IgD-negative memory B cell (primary cell): Measurements from ENCODE around the gene LRRC30. TPM values are rescaled to one million over a fixed set of nuclear protein-coding genes. Genes with fewer than 3 reads are reported as not detected.
"Not testable (repeated sequence)": the region's sequence is repeated elsewhere in the genome, so short reads cannot be mapped to it uniquely, and the experiment has no call there.

ENCODE experiments used
- H3K27ac Mint-ChIP-seq, 3 donors: one replicate each; pipeline ENCODE4 v1.8.0; 2020 to 2022; ENCODE audit warnings: mild to moderate bottlenecking in 3 of 3, mixed read lengths in 3 of 3, moderate library complexity in 1 of 3
- H3K27me3 Mint-ChIP-seq: one replicate; pipeline ENCODE4 v1.8.0; 2021; ENCODE audit warnings: mixed read lengths
- H3K36me3 Mint-ChIP-seq: one replicate; pipeline ENCODE4 v1.8.0; 2020; ENCODE audit warnings: mild to moderate bottlenecking, mixed read lengths
- H3K4me1 Mint-ChIP-seq, 3 donors: one replicate each; pipeline ENCODE4 v1.8.0; 2020 to 2022; ENCODE audit warnings: mixed read lengths in 3 of 3, mild to moderate bottlenecking in 1 of 3
- H3K4me3 Mint-ChIP-seq, 4 donors: one replicate each; pipeline ENCODE4 v1.8.0; 2020 to 2022; ENCODE audit warnings: mild to moderate bottlenecking in 4 of 4, mixed read lengths in 4 of 4, moderate library complexity in 3 of 4
- H3K9me3 Mint-ChIP-seq, 3 donors: one replicate each; pipeline ENCODE4 v1.8.0; 2020 to 2021; ENCODE audit warnings: mixed read lengths in 3 of 3, mild to moderate bottlenecking in 1 of 3
- polyA plus RNA-seq: library from polyadenylated mRNA; unstranded; fragments of 300-500 nt; fragmentation: Illumina TruSeq; gene quantifications from one replicate; pipeline ENCODE4 v1.2.3, GENCODE V29; 2021

Gene LRRC30
- polyA plus RNA-seq: not detected

DNA sequence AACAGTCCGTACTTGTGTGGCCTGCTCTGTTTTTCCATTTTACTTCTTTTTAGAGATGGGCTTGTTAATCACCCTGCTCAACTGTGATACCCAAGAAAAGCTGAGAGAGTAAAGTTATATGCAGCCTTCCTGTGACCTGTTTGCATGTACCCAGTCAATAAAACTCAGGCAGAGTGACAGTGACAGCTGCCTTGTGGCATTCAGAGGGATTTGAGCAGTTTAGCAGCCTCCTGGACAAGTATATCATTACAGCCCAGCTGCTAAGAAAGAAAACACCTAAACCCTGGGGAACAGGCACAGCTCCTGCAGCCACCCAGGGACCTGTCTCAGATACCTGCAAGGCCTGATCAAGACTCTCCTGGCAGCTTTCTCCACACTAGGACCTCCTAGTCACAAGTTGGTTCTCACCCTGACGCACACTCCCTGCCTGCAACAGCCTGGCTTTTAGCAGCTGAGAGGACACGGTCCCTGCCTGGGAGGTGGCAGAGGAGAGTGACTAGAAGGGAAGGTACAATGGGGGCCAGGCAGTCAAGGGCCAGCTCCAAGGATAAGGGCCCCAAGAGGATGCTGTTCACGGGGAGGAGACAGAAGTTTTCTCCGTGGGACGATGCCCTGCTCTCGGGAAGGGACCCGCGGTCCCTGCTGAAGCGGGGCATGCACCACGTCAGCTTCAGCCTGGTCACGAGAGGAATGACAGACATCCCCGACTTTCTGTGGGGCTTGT is at the start of gene LRRC30:
LRRC30 (plus strand) TSS at position 464 of the 724 bp plus-strand sequence; CDS start at position 514, 50 bp downstream.
- H3K36me3 Mint-ChIP-seq: peaks cover 1% of the 10 kb centered on the region
- no peaks in the 10 kb centered on the region for H3K27me3 Mint-ChIP-seq
- peaks cover 0 to 5% (median 0%) of the 10 kb centered on the region in 3 donors for H3K9me3 Mint-ChIP-seq
- no peaks in the 10 kb centered on the region for H3K4me1 Mint-ChIP-seq
- H3K4me3 Mint-ChIP-seq: no peak within 1 kb of the TSS
- no peak within 1 kb of the TSS for H3K27ac Mint-ChIP-seq

DNA sequence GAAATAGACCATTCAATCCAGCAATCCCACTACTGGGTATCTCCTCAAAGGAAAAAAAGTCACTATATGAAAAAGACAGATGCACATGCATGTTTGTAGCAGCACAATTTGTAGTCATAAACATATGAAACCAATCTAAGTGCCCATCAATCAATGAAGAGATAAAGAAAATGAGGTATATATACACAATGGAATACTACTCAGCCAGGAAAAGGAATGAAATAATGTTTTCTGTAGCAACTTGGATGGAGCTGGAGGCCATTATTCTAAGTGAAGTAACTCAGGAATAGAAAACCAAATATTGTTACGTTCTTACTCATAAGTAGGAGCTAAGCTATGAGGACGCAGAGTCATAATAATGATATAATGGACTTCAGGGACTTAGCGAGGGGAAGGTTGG is 45.2 kb upstream of the LRRC30 start:
- Mint-ChIP-seq H3K36me3 (no peaks in the 10 kb centered on the region), H3K4me3 (no peak overlapping the region), H3K27me3 (no peaks in the 10 kb centered on the region), H3K4me1 (no peaks in the 10 kb centered on the region), H3K27ac (no peak overlapping the region), H3K9me3 (peaks cover 6 to 14% (median 6%) of the 10 kb centered on the region in 3 donors)

DNA sequence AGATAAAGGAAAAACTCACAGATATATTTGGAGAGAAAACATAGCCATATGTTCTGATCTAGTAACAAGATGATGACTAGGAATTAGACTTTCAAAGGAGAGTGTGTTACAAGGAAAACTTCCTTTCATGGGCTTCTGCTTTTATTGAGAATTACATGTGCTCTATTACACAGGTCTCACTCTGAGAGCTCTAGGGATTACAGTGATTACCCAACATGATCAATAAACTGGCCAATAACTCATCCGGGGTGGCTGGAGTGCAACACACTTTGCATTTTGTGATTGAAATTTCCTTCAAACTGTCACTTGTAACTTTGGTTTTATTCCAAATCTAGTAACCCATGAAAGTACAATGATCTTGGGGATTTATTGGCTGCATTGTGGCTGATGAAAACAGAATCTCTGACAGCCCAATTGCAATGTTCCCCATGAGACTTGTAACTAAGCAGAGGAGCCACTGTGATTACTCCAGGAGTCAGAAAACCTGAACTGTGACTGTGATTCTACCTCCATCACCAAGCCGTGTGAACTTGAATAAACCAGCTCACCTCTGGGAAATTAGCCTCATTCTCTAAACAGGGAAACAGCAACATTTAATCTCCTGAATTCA is 40.2 kb upstream of the LRRC30 start:
- Mint-ChIP-seq H3K27ac (no peak overlapping the region), H3K9me3 (peaks cover 1 to 6% (median 5%) of the 10 kb centered on the region in 3 donors), H3K4me1 (no peaks in the 10 kb centered on the region), H3K4me3 (no peak overlapping the region), H3K27me3 (no peaks in the 10 kb centered on the region), H3K36me3 (no peaks in the 10 kb centered on the region)

DNA sequence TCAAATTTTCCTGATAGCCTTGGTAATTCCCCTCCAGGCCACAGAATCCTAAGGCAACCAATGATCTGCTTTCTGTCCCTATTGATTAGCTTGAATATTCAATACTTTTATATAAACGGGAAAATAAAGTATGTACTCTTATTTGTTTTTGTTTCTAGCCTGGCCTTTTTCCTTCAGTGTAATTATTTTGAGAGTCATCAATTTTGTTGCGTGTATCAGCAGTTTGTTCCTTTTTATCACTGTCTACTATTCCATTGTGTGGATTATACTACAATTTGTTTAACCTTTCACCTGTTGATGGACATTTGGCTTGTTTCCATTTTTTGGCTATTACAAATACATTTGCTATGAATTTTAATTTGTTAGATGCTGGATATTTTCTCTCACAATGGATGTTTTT is 39.2 kb upstream of the LRRC30 start:
- Mint-ChIP-seq H3K36me3 (no peaks in the 10 kb centered on the region), H3K27me3 (no peaks in the 10 kb centered on the region), H3K9me3 (peaks cover 0 to 1% (median 1%) of the 10 kb centered on the region in 3 donors), H3K4me1 (no peaks in the 10 kb centered on the region), H3K4me3 (no peak overlapping the region), H3K27ac (no peak overlapping the region)

DNA sequence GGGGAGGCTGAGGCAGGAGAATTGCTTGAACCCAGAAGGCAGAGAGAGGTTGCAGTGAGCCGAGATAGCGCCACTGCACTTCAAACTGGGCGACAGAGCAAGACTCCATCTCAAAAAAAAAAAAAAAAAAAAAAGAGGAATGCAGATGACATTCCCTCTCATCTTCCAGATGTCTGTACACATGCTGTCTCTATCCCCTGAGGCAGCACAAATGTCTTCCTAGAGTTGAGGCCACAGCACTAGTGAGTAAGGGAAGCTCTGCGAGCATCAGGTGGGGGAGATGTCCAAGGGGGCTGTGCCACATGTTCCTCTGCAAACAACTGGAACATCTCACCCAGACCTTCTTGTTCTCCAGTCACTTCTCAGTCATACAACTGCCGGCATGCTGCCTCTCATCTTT is 35.6 kb upstream of the LRRC30 start:
- no peaks in the 10 kb centered on the region for H3K36me3 Mint-ChIP-seq
- H3K4me3 Mint-ChIP-seq: no peak overlapping the region
- H3K27me3 Mint-ChIP-seq: no peaks in the 10 kb centered on the region
- no peaks in the 10 kb centered on the region for H3K4me1 Mint-ChIP-seq
- peaks cover 0 to 5% (median 4%) of the 10 kb centered on the region in 3 donors for H3K9me3 Mint-ChIP-seq
- H3K27ac Mint-ChIP-seq: no peak overlapping the region

DNA sequence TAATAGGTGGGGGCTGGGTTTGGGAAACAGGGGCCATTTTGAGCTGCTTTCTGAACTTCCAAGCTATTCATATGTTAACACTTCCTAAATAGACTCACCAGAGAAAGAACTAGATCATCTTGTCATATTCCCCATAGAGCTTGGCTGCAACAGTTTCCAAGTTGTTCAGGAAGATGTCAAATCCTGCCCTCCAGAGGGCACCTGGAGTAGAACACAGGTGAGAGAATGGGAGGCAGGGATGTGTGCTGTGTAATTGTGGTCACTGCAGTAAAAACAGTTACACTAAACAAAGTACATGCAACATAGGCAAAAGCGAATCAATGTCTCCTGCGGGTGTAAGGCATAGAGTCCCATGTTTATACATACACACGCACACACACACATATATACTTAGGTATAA is 34.5 kb upstream of the LRRC30 start:
- Mint-ChIP-seq H3K36me3 (no peaks in the 10 kb centered on the region), H3K4me1 (no peaks in the 10 kb centered on the region), H3K9me3 (peaks cover 0 to 5% (median 4%) of the 10 kb centered on the region in 3 donors), H3K27me3 (no peaks in the 10 kb centered on the region), H3K4me3 (no peak overlapping the region), H3K27ac (no peak overlapping the region)

DNA sequence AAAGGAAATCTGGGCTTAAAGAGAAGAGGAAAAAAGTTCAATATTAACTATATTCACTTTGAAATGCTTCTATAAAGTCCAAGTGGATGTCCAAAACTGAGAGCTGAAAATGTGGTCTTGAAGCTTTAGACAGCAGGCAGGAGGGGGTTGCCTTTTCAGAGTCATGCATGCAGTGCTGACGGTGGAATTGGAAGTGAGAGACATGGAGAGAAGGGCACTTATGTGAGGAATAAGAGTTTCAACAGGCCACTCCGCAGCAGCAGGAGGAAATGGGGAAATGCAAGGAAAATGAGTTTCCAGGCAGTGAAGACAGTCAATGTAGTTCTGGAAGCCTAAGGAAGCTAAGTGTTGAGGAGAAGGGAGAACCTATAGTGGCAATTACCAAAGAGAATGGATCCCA is 33.0 kb upstream of the LRRC30 start:
- H3K4me1 Mint-ChIP-seq: no peaks in the 10 kb centered on the region

DNA sequence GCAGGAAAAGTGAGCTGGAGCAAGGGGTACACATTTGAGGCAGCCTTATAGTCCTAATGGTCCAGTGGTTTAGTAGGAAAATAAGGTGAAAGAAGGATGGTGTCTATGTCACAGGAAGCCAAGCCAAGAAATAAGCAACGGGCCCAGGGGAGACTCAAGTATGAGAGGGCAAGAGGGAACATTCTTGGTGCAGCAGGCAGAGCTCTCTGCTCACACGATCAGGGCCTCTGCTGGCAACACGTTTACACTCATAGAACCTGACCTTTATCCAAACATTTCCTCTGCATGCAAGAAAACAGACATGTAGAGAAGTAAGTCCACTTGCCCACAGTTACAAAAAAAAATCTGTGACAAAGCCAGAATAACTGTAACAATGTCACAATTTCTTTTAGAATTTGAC is 32.6 kb upstream of the LRRC30 start:
- Mint-ChIP-seq H3K36me3 (no peaks in the 10 kb centered on the region), H3K9me3 (peaks cover 0 to 5% (median 4%) of the 10 kb centered on the region in 3 donors), H3K27me3 (no peaks in the 10 kb centered on the region), H3K4me3 (no peak overlapping the region), H3K4me1 (no peaks in the 10 kb centered on the region), H3K27ac (no peak overlapping the region)

More for the DNA sequence above, 33.0 kb upstream of the LRRC30 start:
- Mint-ChIP-seq H3K36me3 (no peaks in the 10 kb centered on the region), H3K4me3 (no peak overlapping the region), H3K27me3 (no peaks in the 10 kb centered on the region), H3K27ac (no peak overlapping the region), H3K9me3 (peaks cover 0 to 5% (median 4%) of the 10 kb centered on the region in 3 donors)

DNA sequence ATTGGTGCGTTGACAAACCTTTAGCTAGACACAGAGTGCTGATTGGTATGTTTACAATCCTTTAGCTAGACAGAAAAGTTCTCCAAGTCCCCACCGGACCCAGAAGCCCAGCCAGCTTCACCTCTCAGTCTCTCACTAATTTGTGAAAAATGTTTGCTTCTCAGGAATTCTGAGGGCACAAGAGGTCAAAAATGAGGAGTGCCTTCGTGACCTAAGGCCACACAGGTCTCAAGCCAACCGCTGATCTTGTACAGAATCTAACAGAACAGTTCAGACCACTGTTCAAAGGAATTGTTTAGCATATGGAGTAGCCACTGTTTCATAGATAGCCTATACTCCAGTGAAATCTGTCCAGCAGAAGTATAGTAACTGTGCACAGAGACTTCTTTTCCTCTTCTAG is 29.8 kb upstream of the LRRC30 start:
- Mint-ChIP-seq H3K4me1 (no peaks in the 10 kb centered on the region), H3K27ac (no peak overlapping the region), H3K4me3 (no peak overlapping the region), H3K9me3 (peaks cover 0 to 4% (median 3%) of the 10 kb centered on the region in 3 donors), H3K36me3 (no peaks in the 10 kb centered on the region), H3K27me3 (no peaks in the 10 kb centered on the region)

DNA sequence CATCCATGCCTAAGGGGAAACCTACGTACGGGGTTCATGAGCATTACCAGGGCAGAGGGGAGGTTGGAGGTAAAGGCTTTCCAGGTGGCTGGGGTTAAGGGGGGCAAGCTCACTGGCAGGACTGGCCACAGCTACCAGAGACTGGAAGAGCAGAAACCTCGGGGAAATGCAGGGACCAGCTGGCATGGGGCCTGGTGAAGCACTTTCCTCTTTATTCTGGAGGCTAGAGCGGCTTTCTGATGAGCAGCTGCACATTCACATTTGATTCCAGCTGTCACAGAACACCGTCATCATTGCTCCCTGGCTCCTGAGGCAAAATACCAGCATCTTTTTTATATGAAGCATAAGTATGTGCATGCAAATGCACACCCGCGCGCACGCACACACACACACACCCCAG is 28.7 kb upstream of the LRRC30 start:
- H3K9me3 Mint-ChIP-seq: peaks cover 0 to 3% (median 0%) of the 10 kb centered on the region in 3 donors
- no peak overlapping the region for H3K4me3 Mint-ChIP-seq
- H3K4me1 Mint-ChIP-seq: no peaks in the 10 kb centered on the region
- no peaks in the 10 kb centered on the region for H3K27me3 Mint-ChIP-seq
- H3K36me3 Mint-ChIP-seq: no peaks in the 10 kb centered on the region
- no peak overlapping the region for H3K27ac Mint-ChIP-seq

DNA sequence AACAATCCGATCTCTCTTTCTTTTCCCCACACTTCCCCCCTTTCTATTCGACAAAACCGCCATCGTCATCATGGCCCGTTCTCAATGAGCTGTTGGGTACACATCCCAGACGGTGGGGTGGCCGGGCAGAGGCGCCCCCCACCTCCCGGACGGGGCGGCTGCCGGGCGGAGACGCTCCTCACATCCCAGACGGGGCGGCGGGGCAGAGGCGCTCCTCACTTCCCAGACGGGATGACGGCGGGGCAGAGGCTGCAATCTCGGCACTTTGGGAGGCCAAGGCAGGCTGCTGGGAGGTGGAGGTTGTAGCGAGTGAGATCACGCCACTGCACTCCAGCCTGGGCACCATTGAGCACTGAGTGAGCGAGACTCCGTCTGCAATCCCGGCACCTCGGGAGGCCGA is 27.3 kb upstream of the LRRC30 start:
- H3K4me1 Mint-ChIP-seq, H3K27me3 Mint-ChIP-seq, H3K9me3 Mint-ChIP-seq, H3K4me3 Mint-ChIP-seq, H3K27ac Mint-ChIP-seq, H3K36me3 Mint-ChIP-seq: not testable (repeated sequence)

DNA sequence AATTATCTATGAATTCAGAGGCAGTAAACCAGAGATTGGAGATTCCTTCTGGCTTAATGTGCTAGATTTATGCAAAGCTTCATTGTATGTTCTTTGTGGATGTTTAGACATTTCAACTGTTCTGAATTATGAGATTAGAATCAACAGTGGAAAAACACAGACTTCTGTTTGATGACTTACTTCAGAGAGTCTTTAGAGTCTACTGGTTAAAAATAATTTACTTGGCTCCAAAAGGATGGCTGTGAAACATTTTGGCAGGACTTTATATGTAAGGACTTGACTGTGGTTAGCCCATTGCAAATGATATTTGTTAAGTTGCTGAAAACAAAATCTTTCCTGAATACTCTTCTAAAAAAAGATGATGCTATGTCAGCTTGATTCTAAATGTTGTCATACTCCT is 25.5 kb upstream of the LRRC30 start:
- no peak overlapping the region for H3K4me3 Mint-ChIP-seq
- H3K9me3 Mint-ChIP-seq: no peaks in the 10 kb centered on the region
- H3K27me3 Mint-ChIP-seq: no peaks in the 10 kb centered on the region
- H3K4me1 Mint-ChIP-seq: no peaks in the 10 kb centered on the region
- no peaks in the 10 kb centered on the region for H3K36me3 Mint-ChIP-seq
- no peak overlapping the region for H3K27ac Mint-ChIP-seq

DNA sequence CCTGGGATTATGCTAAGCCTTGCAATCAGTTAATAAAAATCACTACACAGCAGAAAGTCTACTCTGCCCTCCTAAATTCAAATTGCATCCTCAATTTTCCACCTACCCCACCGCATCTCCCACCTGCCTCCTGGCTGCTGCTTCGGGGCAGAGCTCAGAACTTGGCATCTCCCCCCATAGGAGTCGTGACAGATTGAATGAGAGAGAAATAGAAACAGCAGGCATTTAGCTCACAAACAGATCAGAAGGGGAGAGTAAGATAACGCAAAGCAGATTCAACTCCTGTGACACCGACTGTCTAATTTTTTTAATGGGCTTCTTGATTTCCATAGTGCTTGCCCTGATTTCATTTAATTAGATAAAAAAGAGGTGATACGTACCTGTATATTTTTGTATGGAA is 24.7 kb upstream of the LRRC30 start:
- Mint-ChIP-seq H3K27ac (no peak overlapping the region), H3K27me3 (no peaks in the 10 kb centered on the region), H3K4me1 (no peaks in the 10 kb centered on the region), H3K4me3 (no peak overlapping the region), H3K9me3 (no peaks in the 10 kb centered on the region), H3K36me3 (no peaks in the 10 kb centered on the region)

DNA sequence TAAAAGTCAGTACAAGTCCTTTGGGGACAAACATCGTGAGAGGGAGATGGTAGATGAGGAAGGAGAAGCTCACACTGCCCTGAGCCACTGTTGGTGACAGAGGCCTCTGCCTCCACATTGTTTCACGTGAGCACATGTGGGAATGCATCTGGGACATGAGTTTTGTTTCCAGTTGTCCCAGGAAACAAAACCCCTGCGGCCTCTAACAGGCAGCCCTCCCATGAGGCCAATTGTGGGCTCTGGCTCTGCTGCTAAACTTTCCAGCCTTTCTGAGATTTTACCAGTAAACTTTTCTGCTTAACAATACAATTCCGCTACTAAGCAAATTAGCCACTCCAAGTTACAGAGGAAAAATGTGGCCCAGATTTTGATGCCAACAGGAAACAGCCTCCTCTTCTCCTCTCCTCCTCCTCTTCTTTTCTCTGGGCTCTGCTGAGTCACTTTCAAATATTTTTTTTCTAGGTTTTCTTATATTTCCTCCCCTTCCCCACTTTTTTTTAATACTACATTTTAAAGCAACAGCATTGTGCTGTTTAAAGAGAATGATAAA is 23.4 kb upstream of the LRRC30 start:
- Mint-ChIP-seq H3K27ac (no peak overlapping the region), H3K4me1 (no peaks in the 10 kb centered on the region)

DNA sequence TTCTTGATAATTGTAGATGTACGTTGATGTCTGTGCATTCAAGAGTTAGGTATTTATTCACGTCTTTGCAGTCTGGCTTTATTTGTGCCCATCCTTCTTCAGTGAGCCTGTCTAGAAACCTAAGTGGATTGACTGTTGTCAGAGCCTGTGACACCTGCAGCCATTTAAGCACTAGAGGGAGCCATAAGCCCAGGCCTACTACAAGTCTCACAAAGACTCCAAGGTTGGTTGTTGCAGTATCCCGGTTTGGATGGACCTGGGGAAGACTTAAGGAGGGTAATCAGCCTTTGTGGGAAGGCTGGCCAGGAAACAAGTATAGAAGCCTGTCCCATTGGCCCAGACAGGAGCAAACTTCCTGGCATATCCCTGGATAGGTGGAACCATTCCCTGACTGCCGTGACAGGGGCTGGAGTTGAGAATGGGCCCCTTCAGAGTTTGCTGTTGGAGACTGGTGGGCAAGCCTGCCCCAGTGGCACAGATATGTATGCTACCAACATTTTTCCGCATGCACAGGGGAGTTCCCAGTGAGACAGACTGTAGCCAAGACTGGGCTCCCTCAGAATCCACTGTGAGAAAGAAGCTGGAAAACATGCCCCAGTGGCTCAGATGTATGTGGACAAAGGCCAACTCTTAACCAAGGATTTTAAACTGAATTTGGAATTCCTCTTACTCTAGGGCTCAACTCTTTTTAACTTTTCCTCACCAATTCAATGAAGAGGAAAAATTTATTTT is 9.3 kb upstream of the LRRC30 start:
- H3K27me3 Mint-ChIP-seq: no peaks in the 10 kb centered on the region
- H3K27ac Mint-ChIP-seq: no peak overlapping the region
- no peaks in the 10 kb centered on the region for H3K4me1 Mint-ChIP-seq
- peaks cover 3% of the 10 kb centered on the region for H3K36me3 Mint-ChIP-seq
- peaks cover 0 to 9% (median 0%) of the 10 kb centered on the region in 3 donors for H3K9me3 Mint-ChIP-seq
- no peak overlapping the region for H3K4me3 Mint-ChIP-seq

More for the DNA sequence above, 23.4 kb upstream of the LRRC30 start:
- no peaks in the 10 kb centered on the region for H3K9me3 Mint-ChIP-seq
- no peaks in the 10 kb centered on the region for H3K27me3 Mint-ChIP-seq
- no peaks in the 10 kb centered on the region for H3K36me3 Mint-ChIP-seq
- no peak overlapping the region for H3K4me3 Mint-ChIP-seq
